ENCODE data around the gene PPM1F. TPM values are rescaled to one million over a fixed set of nuclear protein-coding genes. Genes with fewer than 3 reads are reported as not detected.
A peak's percentile ranks its signal among the peaks of the same experiment; 100 is the strongest.

The PPM1F gene
- total and polyA plus RNA-seq, 10 of the 15 experiments (the other 5 are each of a cell fraction or from before 2014, with no cell fraction given) = 0.55 to 26.3 (median 9.7) TPM

DNA sequence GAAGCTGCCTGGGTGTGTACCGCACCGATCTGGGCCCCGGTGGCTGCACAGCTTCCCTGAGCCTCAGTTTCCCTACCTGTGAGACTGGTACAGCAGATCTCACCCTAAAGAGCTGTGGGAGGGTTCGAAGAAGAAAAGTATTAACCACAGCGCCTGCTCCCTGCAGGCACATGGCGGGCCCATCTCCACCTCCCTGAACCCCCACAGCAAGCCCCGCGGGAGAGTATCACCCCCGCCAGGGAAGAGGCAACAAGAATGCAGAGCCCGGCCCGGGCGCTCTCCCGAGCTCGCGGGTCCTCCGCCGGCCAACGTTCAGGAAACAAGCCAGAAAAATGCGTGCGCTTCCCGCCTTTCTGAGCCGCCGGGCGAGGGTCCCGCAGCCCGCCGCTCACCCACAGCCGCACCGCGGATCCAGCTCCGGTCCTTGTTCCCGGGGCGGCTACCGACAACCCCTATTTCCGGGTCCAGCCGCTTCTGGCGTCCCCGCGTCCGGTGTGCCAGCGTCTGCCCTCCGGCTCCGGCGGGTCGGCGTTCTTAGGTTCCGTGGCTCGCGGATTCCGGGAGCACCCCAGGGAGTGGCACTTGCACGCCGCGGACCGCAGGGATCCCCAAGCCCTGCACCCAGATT is 29.8 kb upstream of the PPM1F start, which contains the start of gene TOP3B (continued):
- TF ChIP-seq SMC3 (IDR thresholded peaks at IDR 0.05; ENCODE audit: borderline replicate concordance, low read length) (peak; percentile 30; the same call in 1 of the 2 replicates), BRCA1 (IDR thresholded peaks at IDR 0.05; ENCODE audit: low read depth, low read length) (0 out of 2 replicates have a peak, but pooled peaks have one; percentile 15), SMAD1 (IDR thresholded peaks at IDR 0.05; ENCODE audit: low read depth, partially characterized antibody) (no peak), SP1 (IDR thresholded peaks at IDR 0.05; ENCODE audit: low read depth, low read length) (peak; percentile 81), MYC (IDR thresholded peaks at IDR 0.05; ENCODE audit: insufficient read depth, insufficient read length, insufficient replicate concordance, low read length, severe bottlenecking) (peak; percentile 28), STAT3 (IDR thresholded peaks at IDR 0.05; ENCODE audit: low read depth, low read length) (no peak), SREBF1 (IDR thresholded peaks at IDR 0.05; ENCODE audit: low read length) (peak; percentile 55; the same call in 1 of the 2 replicates), ZNF384 (IDR thresholded peaks at IDR 0.05; ENCODE audit: borderline replicate concordance, low read depth, low read length) (no peak), EZH2 (IDR thresholded peaks at IDR 0.05; ENCODE audit: borderline replicate concordance, control insufficient read depth, low read depth, low read length) (no peak), RELA (IDR thresholded peaks at IDR 0.05; ENCODE audit: borderline replicate concordance, partially characterized antibody) (peak; percentile 93), SMARCA5 (IDR thresholded peaks at IDR 0.05) (peak; percentile 93; the same call in 1 of the 2 replicates), CBX3 (IDR thresholded peaks at IDR 0.05; ENCODE audit: borderline replicate concordance, low read depth) (no peak), IKZF1 (conservative IDR thresholded peaks at IDR 0.05) (peak; percentile 92), CHD1 (IDR thresholded peaks at IDR 0.05; ENCODE audit: low read depth, low read length) (no peak), TAF1 (IDR thresholded peaks at IDR 0.05; ENCODE audit: borderline replicate concordance, low read depth, low read length) (peak; percentile 95), CREB1 (IDR thresholded peaks at IDR 0.05; ENCODE audit: low read depth) (peak; percentile 70; the same call in 1 of the 2 replicates), POLR2AphosphoS2 (IDR thresholded peaks at IDR 0.05; ENCODE audit: low read depth, low read length) (peak; percentile 84), BHLHE40 (IDR thresholded peaks at IDR 0.05; ENCODE audit: borderline replicate concordance in 1 of 2, low read depth in 2 of 2, low read length in 1 of 2) (peak; percentile 63 to 67; a peak in 3 of 4 replicates), TCF12 (IDR thresholded peaks at IDR 0.05; ENCODE audit: low read depth, low read length) (peak; percentile 68; the same call in 1 of the 2 replicates), NR2C1 (IDR thresholded peaks at IDR 0.05) (peak; percentile 74), POLR2A (IDR thresholded peaks at IDR 0.05; ENCODE audit: low read depth, low read length) (peak; percentile 92), NBN (IDR thresholded peaks at IDR 0.05) (peak; percentile 80), HDGF (IDR thresholded peaks at IDR 0.05) (no peak), MTA2 (IDR thresholded peaks at IDR 0.05; ENCODE audit: low read depth) (0 out of 2 replicates have a peak, but pooled peaks have one; percentile 10)
- TF ChIP-seq, protein P1, sequence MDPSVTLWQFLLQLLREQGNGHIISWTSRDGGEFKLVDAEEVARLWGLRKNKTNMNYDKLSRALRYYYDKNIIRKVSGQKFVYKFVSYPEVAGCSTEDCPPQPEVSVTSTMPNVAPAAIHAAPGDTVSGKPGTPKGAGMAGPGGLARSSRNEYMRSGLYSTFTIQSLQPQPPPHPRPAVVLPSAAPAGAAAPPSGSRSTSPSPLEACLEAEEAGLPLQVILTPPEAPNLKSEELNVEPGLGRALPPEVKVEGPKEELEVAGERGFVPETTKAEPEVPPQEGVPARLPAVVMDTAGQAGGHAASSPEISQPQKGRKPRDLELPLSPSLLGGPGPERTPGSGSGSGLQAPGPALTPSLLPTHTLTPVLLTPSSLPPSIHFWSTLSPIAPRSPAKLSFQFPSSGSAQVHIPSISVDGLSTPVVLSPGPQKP (IDR thresholded peaks at IDR 0.05; ENCODE audit: low read depth, low read length) = peak; percentile 81
- TF ChIP-seq, protein P2, sequence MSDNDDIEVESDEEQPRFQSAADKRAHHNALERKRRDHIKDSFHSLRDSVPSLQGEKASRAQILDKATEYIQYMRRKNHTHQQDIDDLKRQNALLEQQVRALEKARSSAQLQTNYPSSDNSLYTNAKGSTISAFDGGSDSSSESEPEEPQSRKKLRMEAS (IDR thresholded peaks at IDR 0.05; ENCODE audit: low read depth, low read length) = peak; percentile 56; the same call in 1 of the 2 replicates
- TF ChIP-seq, protein P3, sequence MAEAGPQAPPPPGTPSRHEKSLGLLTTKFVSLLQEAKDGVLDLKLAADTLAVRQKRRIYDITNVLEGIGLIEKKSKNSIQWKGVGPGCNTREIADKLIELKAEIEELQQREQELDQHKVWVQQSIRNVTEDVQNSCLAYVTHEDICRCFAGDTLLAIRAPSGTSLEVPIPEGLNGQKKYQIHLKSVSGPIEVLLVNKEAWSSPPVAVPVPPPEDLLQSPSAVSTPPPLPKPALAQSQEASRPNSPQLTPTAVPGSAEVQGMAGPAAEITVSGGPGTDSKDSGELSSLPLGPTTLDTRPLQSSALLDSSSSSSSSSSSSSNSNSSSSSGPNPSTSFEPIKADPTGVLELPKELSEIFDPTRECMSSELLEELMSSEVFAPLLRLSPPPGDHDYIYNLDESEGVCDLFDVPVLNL (IDR thresholded peaks at IDR 0.05; ENCODE audit: low read depth, low read length) = no peak
- TF ChIP-seq, protein P4, sequence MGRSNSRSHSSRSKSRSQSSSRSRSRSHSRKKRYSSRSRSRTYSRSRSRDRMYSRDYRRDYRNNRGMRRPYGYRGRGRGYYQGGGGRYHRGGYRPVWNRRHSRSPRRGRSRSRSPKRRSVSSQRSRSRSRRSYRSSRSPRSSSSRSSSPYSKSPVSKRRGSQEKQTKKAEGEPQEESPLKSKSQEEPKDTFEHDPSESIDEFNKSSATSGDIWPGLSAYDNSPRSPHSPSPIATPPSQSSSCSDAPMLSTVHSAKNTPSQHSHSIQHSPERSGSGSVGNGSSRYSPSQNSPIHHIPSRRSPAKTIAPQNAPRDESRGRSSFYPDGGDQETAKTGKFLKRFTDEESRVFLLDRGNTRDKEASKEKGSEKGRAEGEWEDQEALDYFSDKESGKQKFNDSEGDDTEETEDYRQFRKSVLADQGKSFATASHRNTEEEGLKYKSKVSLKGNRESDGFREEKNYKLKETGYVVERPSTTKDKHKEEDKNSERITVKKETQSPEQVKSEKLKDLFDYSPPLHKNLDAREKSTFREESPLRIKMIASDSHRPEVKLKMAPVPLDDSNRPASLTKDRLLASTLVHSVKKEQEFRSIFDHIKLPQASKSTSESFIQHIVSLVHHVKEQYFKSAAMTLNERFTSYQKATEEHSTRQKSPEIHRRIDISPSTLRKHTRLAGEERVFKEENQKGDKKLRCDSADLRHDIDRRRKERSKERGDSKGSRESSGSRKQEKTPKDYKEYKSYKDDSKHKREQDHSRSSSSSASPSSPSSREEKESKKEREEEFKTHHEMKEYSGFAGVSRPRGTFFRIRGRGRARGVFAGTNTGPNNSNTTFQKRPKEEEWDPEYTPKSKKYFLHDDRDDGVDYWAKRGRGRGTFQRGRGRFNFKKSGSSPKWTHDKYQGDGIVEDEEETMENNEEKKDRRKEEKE (IDR thresholded peaks at IDR 0.05) = no peak

Measured in GM12878 (cell line).